Measurements from ENCODE around the gene REEP2.

DNA sequence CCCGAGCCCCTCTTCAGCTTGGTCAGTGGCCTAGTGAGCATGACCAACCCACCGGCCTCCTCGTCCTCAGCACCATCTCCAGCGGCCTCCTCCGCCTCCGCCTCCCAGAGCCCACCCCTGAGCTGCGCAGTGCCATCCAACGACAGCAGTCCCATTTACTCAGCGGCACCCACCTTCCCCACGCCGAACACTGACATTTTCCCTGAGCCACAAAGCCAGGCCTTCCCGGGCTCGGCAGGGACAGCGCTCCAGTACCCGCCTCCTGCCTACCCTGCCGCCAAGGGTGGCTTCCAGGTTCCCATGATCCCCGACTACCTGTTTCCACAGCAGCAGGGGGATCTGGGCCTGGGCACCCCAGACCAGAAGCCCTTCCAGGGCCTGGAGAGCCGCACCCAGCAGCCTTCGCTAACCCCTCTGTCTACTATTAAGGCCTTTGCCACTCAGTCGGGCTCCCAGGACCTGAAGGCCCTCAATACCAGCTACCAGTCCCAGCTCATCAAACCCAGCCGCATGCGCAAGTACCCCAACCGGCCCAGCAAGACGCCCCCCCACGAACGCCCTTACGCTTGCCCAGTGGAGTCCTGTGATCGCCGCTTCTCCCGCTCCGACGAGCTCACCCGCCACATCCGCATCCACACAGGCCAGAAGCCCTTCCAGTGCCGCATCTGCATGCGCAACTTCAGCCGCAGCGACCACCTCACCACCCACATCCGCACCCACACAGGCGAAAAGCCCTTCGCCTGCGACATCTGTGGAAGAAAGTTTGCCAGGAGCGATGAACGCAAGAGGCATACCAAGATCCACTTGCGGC, 28.2 kb downstream of the REEP2 start:
- TF ChIP-seq, protein P1, sequence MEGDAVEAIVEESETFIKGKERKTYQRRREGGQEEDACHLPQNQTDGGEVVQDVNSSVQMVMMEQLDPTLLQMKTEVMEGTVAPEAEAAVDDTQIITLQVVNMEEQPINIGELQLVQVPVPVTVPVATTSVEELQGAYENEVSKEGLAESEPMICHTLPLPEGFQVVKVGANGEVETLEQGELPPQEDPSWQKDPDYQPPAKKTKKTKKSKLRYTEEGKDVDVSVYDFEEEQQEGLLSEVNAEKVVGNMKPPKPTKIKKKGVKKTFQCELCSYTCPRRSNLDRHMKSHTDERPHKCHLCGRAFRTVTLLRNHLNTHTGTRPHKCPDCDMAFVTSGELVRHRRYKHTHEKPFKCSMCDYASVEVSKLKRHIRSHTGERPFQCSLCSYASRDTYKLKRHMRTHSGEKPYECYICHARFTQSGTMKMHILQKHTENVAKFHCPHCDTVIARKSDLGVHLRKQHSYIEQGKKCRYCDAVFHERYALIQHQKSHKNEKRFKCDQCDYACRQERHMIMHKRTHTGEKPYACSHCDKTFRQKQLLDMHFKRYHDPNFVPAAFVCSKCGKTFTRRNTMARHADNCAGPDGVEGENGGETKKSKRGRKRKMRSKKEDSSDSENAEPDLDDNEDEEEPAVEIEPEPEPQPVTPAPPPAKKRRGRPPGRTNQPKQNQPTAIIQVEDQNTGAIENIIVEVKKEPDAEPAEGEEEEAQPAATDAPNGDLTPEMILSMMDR (IDR thresholded peaks at IDR 0.05): no peak
- no peak for TF ChIP-seq ZFX (IDR thresholded peaks at IDR 0.05; ENCODE audit: borderline replicate concordance)
